Measurements from ENCODE around the gene SAMD4B.

- TF ChIP-seq, protein P1, sequence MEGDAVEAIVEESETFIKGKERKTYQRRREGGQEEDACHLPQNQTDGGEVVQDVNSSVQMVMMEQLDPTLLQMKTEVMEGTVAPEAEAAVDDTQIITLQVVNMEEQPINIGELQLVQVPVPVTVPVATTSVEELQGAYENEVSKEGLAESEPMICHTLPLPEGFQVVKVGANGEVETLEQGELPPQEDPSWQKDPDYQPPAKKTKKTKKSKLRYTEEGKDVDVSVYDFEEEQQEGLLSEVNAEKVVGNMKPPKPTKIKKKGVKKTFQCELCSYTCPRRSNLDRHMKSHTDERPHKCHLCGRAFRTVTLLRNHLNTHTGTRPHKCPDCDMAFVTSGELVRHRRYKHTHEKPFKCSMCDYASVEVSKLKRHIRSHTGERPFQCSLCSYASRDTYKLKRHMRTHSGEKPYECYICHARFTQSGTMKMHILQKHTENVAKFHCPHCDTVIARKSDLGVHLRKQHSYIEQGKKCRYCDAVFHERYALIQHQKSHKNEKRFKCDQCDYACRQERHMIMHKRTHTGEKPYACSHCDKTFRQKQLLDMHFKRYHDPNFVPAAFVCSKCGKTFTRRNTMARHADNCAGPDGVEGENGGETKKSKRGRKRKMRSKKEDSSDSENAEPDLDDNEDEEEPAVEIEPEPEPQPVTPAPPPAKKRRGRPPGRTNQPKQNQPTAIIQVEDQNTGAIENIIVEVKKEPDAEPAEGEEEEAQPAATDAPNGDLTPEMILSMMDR (conservative IDR thresholded peaks at IDR 0.05; ENCODE audit: low read length): no peak
- no peak for TF ChIP-seq EZH2phosphoT487 (IDR thresholded peaks at IDR 0.05; ENCODE audit: borderline replicate concordance, low read depth, low read length)
These were observed 79.8 kb downstream of the SAMD4B start for GRCh38 chr19:39422020-39422419.
